ENCODE measurements around the gene MAEA.

Gene MAEA

GRCh38 chr4:1375761-1376322, 86.2 kb downstream of the MAEA start:
- no peak for DNase-seq (ENCODE audit: low read depth)
- no peak for TF ChIP-seq CTCF (IDR thresholded peaks at IDR 0.05; ENCODE audit: control insufficient read depth, insufficient read depth, low read depth, low read length, missing control alignments)
- no peak overlapping the region for H3K4me3 ChIP-seq (ENCODE audit: control insufficient read depth, low read depth, low read length)

- TF ChIP-seq CTCF (IDR thresholded peaks at IDR 0.05; ENCODE audit: control insufficient read depth, insufficient read depth, low read depth, low read length, missing control alignments) = no peak
- H3K4me3 ChIP-seq (ENCODE audit: control insufficient read depth, low read depth, low read length) = no peak overlapping the region
- no peak for DNase-seq (ENCODE audit: low read depth)
Measured at GRCh38 chr4:1376391-1376840, 86.7 kb downstream of the MAEA start.

- no peak for TF ChIP-seq CTCF (IDR thresholded peaks at IDR 0.05; ENCODE audit: control insufficient read depth, insufficient read depth, low read depth, low read length, missing control alignments)
Measured at GRCh38 chr4:1376841-1377605, 87.3 kb downstream of the MAEA start.

GRCh38 chr4:1377606-1378261, 88.0 kb downstream of the MAEA start:
- H3K4me3 ChIP-seq (ENCODE audit: control insufficient read depth, low read depth, low read length) = no peak overlapping the region
- TF ChIP-seq CTCF (IDR thresholded peaks at IDR 0.05; ENCODE audit: control insufficient read depth, insufficient read depth, low read depth, low read length, missing control alignments) = no peak
- no peak for DNase-seq (ENCODE audit: low read depth)

More at GRCh38 chr4:1376841-1377605, 87.3 kb downstream of the MAEA start:
- H3K4me3 ChIP-seq (ENCODE audit: control insufficient read depth, low read depth, low read length) = no peak overlapping the region
- DNase-seq (ENCODE audit: low read depth) = no peak

- no peak for DNase-seq (ENCODE audit: low read depth)
- H3K4me3 ChIP-seq (ENCODE audit: control insufficient read depth, low read depth, low read length) = no peak overlapping the region
- TF ChIP-seq CTCF (IDR thresholded peaks at IDR 0.05; ENCODE audit: control insufficient read depth, insufficient read depth, low read depth, low read length, missing control alignments) = no peak
Measured at GRCh38 chr4:1378559-1379231, 89.0 kb downstream of the MAEA start.

GRCh38 chr4:1379351-1379781, 89.7 kb downstream of the MAEA start:
- no peak for TF ChIP-seq CTCF (IDR thresholded peaks at IDR 0.05; ENCODE audit: control insufficient read depth, insufficient read depth, low read depth, low read length, missing control alignments)
- no peak for DNase-seq (ENCODE audit: low read depth)
- no peak overlapping the region for H3K4me3 ChIP-seq (ENCODE audit: control insufficient read depth, low read depth, low read length)
